H9 (cell line): Measurements from ENCODE around the gene C16orf95. TPM values are rescaled to one million over a fixed set of nuclear protein-coding genes. Genes with fewer than 3 reads are reported as not detected.

ENCODE experiments used
- DNase-seq: peaks from one replicate; pipeline ENCODE4 v3.0.0-alpha.2; 2017
- H2AFZ ChIP-seq: one replicate; pipeline ENCODE4 v1.6.1; 2013; ENCODE audit warnings: mild to moderate bottlenecking, low read length, control low read depth, moderate library complexity
- H2AK5ac ChIP-seq: 2 replicates; pipeline ENCODE4 v1.6.1; 2013; ENCODE audit warnings: low read length, control low read depth, mixed read lengths; ENCODE audit not compliant: insufficient read length
- H2BK120ac ChIP-seq: one replicate; pipeline ENCODE4 v1.6.1; 2013; ENCODE audit warnings: low read depth, mild to moderate bottlenecking, low read length, control low read depth, inconsistent platforms; ENCODE audit not compliant: poor library complexity, severe bottlenecking
- H2BK12ac ChIP-seq: 2 replicates; pipeline ENCODE4 v1.6.1; 2013; ENCODE audit warnings: low read length, control low read depth, mixed read lengths, low read depth; ENCODE audit not compliant: insufficient read length
- H2BK15ac ChIP-seq: 2 replicates; pipeline ENCODE4 v1.6.1; 2013; ENCODE audit warnings: low read depth, low read length, control low read depth
- H2BK20ac ChIP-seq: one replicate; pipeline ENCODE4 v1.6.1; 2013; ENCODE audit warnings: low read depth, mild to moderate bottlenecking, low read length, control low read depth, inconsistent platforms; ENCODE audit not compliant: poor library complexity, severe bottlenecking
- H2BK5ac ChIP-seq: 2 replicates; pipeline ENCODE4 v1.6.1; 2013; ENCODE audit warnings: low read length, control low read depth, mixed read lengths; ENCODE audit not compliant: insufficient read length
- H3K14ac ChIP-seq: 2 replicates; pipeline ENCODE4 v1.6.1; 2013; ENCODE audit warnings: low read length, control low read depth; ENCODE audit not compliant: insufficient read depth
- H3K18ac ChIP-seq: 2 replicates; pipeline ENCODE4 v1.6.1; 2013; ENCODE audit warnings: low read depth, mild to moderate bottlenecking, mixed read lengths, low read length, control low read depth; ENCODE audit not compliant: insufficient read length
- H3K23ac ChIP-seq: 2 replicates; pipeline ENCODE4 v1.6.1; 2013; ENCODE audit warnings: low read length, control low read depth, mixed read lengths, low read depth; ENCODE audit not compliant: insufficient read length
- H3K23me2 ChIP-seq: 2 replicates; pipeline ENCODE4 v1.6.1; 2013; ENCODE audit warnings: low read depth, mild to moderate bottlenecking, mixed read lengths, low read length, control low read depth; ENCODE audit not compliant: insufficient read length, poor library complexity, severe bottlenecking
- H3K27ac ChIP-seq: 2 replicates; pipeline ENCODE4 v1.5.1; 2013; ENCODE audit warnings: low read length, control low read depth, mixed read lengths, low read depth; ENCODE audit not compliant: insufficient read length
- H3K27me3 ChIP-seq: 2 replicates; pipeline ENCODE4 v1.6.1; 2013; ENCODE audit warnings: low read length, control low read depth, inconsistent platforms; ENCODE audit not compliant: insufficient read depth
- H3K4ac ChIP-seq: 2 replicates; pipeline ENCODE4 v1.6.1; 2013; ENCODE audit warnings: low read depth, mild to moderate bottlenecking, control low read depth, inconsistent platforms, low read length, moderate library complexity
- H3K4me1 ChIP-seq: 2 replicates; pipeline ENCODE4 v1.6.1; 2013; ENCODE audit warnings: low read length, control low read depth, inconsistent platforms; ENCODE audit not compliant: insufficient read depth
- H3K4me2 ChIP-seq: 2 replicates; pipeline ENCODE4 v1.6.1; 2013; ENCODE audit warnings: low read length, control low read depth, mixed read lengths; ENCODE audit not compliant: insufficient read length, insufficient read depth
- H3K56ac ChIP-seq: 2 replicates; pipeline ENCODE4 v1.6.1; 2013; ENCODE audit warnings: low read depth, mild to moderate bottlenecking, mixed read lengths, low read length, control low read depth; ENCODE audit not compliant: insufficient read length
- H3K79me1 ChIP-seq: 2 replicates; pipeline ENCODE4 v1.6.1; 2013; ENCODE audit warnings: low read depth, mild to moderate bottlenecking, moderate library complexity, low read length, control low read depth, inconsistent platforms; ENCODE audit not compliant: insufficient read depth, poor library complexity, severe bottlenecking
- H3K79me2 ChIP-seq: 2 replicates; pipeline ENCODE4 v1.6.1; 2013; ENCODE audit warnings: low read length, control low read depth, inconsistent platforms; ENCODE audit not compliant: insufficient read depth
- H3K9ac ChIP-seq: 2 replicates; pipeline ENCODE4 v1.6.1; 2013; ENCODE audit warnings: low read length, control low read depth, mixed read lengths; ENCODE audit not compliant: insufficient read length; ENCODE audit errors: extremely low read depth
- H3K9me3 ChIP-seq: one replicate; pipeline ENCODE4 v1.6.1; 2013; ENCODE audit warnings: low read depth, low read length, inconsistent platforms; ENCODE audit not compliant: control insufficient read depth
- H3T11ph ChIP-seq: one replicate; pipeline ENCODE4 v1.6.1; 2013; ENCODE audit warnings: mild to moderate bottlenecking, low read length, control low read depth, inconsistent platforms
- H4K20me1 ChIP-seq: one replicate; pipeline ENCODE4 v1.6.1; 2013; ENCODE audit not compliant: control insufficient read depth, insufficient read length, insufficient read depth
- H4K5ac ChIP-seq: 2 replicates; pipeline ENCODE4 v1.6.1; 2013; ENCODE audit warnings: low read depth, mild to moderate bottlenecking, mixed read lengths, low read length, control low read depth; ENCODE audit not compliant: insufficient read length
- H4K8ac ChIP-seq: replicated peaks from 2 replicates; pipeline ENCODE4 v1.6.1; 2013; ENCODE audit warnings: low read length, control low read depth, mixed read lengths, low read depth; ENCODE audit not compliant: insufficient read length
- H4K91ac ChIP-seq: 2 replicates; pipeline ENCODE4 v1.6.1; 2013; ENCODE audit warnings: low read depth, mild to moderate bottlenecking, moderate library complexity, mixed read lengths, low read length, control low read depth; ENCODE audit not compliant: insufficient read length
- H3K27ac Mint-ChIP-seq, 3 experiments: 2 replicates in 2 of 3; 3 replicates in 1 of 3; pipeline ENCODE4 v1.8.0; 2020 to 2021; ENCODE audit warnings: mixed read lengths in 3 of 3, mild to moderate bottlenecking in 1 of 3, moderate library complexity in 1 of 3
- H3K27me3 Mint-ChIP-seq: 2 replicates; pipeline ENCODE4 v1.8.0; 2021; ENCODE audit warnings: low read depth, mild to moderate bottlenecking, moderate library complexity, mixed read lengths
- H3K36me3 Mint-ChIP-seq, 3 experiments: 2 replicates in 2 of 3; 3 replicates in 1 of 3; pipeline ENCODE4 v1.8.0; 2020 to 2021; ENCODE audit warnings: low read depth in 3 of 3, mixed read lengths in 3 of 3; ENCODE audit not compliant: insufficient read depth in 1 of 3
- H3K4me1 Mint-ChIP-seq, 2 experiments: 2 replicates each; pipeline ENCODE4 v1.8.0; 2020; ENCODE audit warnings: mixed read lengths in 2 of 2
- H3K4me3 Mint-ChIP-seq, 2 experiments: 2 replicates in 1 of 2; 3 replicates in 1 of 2; pipeline ENCODE4 v1.8.0; 2020 to 2021; ENCODE audit warnings: mild to moderate bottlenecking in 2 of 2, mixed read lengths in 2 of 2, moderate library complexity in 1 of 2
- H3K9me3 Mint-ChIP-seq, 2 experiments: 2 replicates in 1 of 2; 3 replicates in 1 of 2; pipeline ENCODE4 v1.8.0; 2020; ENCODE audit warnings: mild to moderate bottlenecking in 2 of 2, mixed read lengths in 2 of 2, moderate library complexity in 1 of 2
- CTCF ChIP-seq: fragments of 200-600 bp; sonication (generic); conservative IDR thresholded peaks from 3 replicates; pipeline ENCODE4 v1.8.0; 2021; ENCODE audit warnings: antibody characterized with exemption, mild to moderate bottlenecking
- WGBS: extraction: QIAGEN DNeasy Blood & Tissue Kit; methylation state at CpG from one replicate; pipeline ENCODE4 v1.1.7; 2013; ENCODE audit warnings: missing lambda C conversion rate, low lambda C conversion rate, mixed read lengths; ENCODE audit not compliant: insufficient read length; ENCODE audit errors: extremely low coverage; 5-methylcytosine and 5-hydroxymethylcytosine counted together
- total RNA-seq: library from RNA; stranded (reverse); gene quantifications from 2 replicates; pipeline ENCODE4 v1.2.1, GENCODE V29; 2021

The C16orf95 gene
- total RNA-seq, 1 experiment from 2014 or later, result 5.6 TPM

GRCh38 chr16:87278191-87279093, 38.8 kb downstream of the C16orf95 start:
- Histone ChIP-seq H4K8ac (no peak overlapping the region), H3K79me1 (no peaks in the 10 kb centered on the region), H2BK120ac (no peak overlapping the region), H2AK5ac (no peak overlapping the region), H3K14ac (no peak overlapping the region), H4K20me1 (no peaks in the 10 kb centered on the region), H3K9me3 (no peaks in the 10 kb centered on the region), H3K23ac (no peak overlapping the region), H3K56ac (no peak overlapping the region), H3K9ac (no peak overlapping the region), H3T11ph (no peak overlapping the region), H3K79me2 (no peaks in the 10 kb centered on the region), H2BK20ac (no peak overlapping the region), H4K91ac (no peak overlapping the region), H3K27me3 (no peaks in the 10 kb centered on the region), H4K5ac (no peak overlapping the region), H3K4me1 (no peaks in the 10 kb centered on the region), H2BK15ac (no peak overlapping the region), H3K4ac (no peak overlapping the region), H3K23me2 (no peaks in the 10 kb centered on the region), H2AFZ (no peak overlapping the region), H3K4me2 (no peak overlapping the region), H3K27ac (no peak overlapping the region), H2BK5ac (no peak overlapping the region), H3K18ac (no peak overlapping the region), H2BK12ac (no peak overlapping the region)
- no peak overlapping the region for H3K4me3 Mint-ChIP-seq
- no peaks in the 10 kb centered on the region for H3K36me3 Mint-ChIP-seq
- H3K9me3 Mint-ChIP-seq, result no peaks in the 10 kb centered on the region
- TF ChIP-seq CTCF, result peak; percentile 96
- H3K27me3 Mint-ChIP-seq, result peaks cover 15% of the 10 kb centered on the region
- peak; percentile 94 for DNase-seq
- no peak overlapping the region for H3K27ac Mint-ChIP-seq
- peaks cover 7 to 8% of the 10 kb centered on the region in 2 experiments; a peak in 3 of 4 replicates for H3K4me1 Mint-ChIP-seq
- no CpG with 5 or more reads among the region's 38 CpGs for WGBS
